ENCODE data around the gene STARD10. TPM values are rescaled to one million over a fixed set of nuclear protein-coding genes. Genes with fewer than 3 reads are reported as not detected.
A peak's percentile ranks its signal among the peaks of the same experiment; 100 is the strongest.

Gene STARD10
- total RNA-seq, 1 experiment from 2014 or later = 16.7 TPM

- no peak for DNase-seq (ENCODE audit: low read depth)
These were observed 13.4 kb downstream of the STARD10 start for GRCh38 chr11:72780296-72781062.

GRCh38 chr11:72779495-72780128, 14.2 kb downstream of the STARD10 start:
- no peak for DNase-seq (ENCODE audit: low read depth)

- DNase-seq (ENCODE audit: low read depth) = no peak
These were observed 15.0 kb downstream of the STARD10 start for GRCh38 chr11:72778535-72779494.

- no peak for DNase-seq (ENCODE audit: low read depth)
These were observed 16.0 kb downstream of the STARD10 start for GRCh38 chr11:72777755-72778278.

GRCh38 chr11:72776844-72777754, 16.7 kb downstream of the STARD10 start:
- DNase-seq (ENCODE audit: low read depth) = peak; percentile 0

- no peak for DNase-seq (ENCODE audit: low read depth)
These were observed 17.6 kb downstream of the STARD10 start for GRCh38 chr11:72776117-72776843.

- DNase-seq (ENCODE audit: low read depth) = no peak
These were observed 18.3 kb downstream of the STARD10 start for GRCh38 chr11:72775288-72776110.

GRCh38 chr11:72774499-72774898, 19.3 kb downstream of the STARD10 start:
- no peak for DNase-seq (ENCODE audit: low read depth)

GRCh38 chr11:72773696-72774095, 20.2 kb downstream of the STARD10 start:
- DNase-seq (ENCODE audit: low read depth) = no peak

GRCh38 chr11:72773291-72773690, 20.6 kb downstream of the STARD10 start:
- peak; percentile 84 for DNase-seq (ENCODE audit: low read depth)

GRCh38 chr11:72772059-72772458, 21.8 kb downstream of the STARD10 start:
- DNase-seq (ENCODE audit: low read depth) = no peak

- DNase-seq (ENCODE audit: low read depth) = peak; percentile 79
These were observed 22.3 kb downstream of the STARD10 start for GRCh38 chr11:72771507-72771906.

GRCh38 chr11:72770799-72771198, 23.0 kb downstream of the STARD10 start:
- no peak for DNase-seq (ENCODE audit: low read depth)

- no peak for DNase-seq (ENCODE audit: low read depth)
These were observed 24.2 kb downstream of the STARD10 start for GRCh38 chr11:72769680-72770079.

GRCh38 chr11:72768581-72768980, 25.3 kb downstream of the STARD10 start:
- DNase-seq (ENCODE audit: low read depth) = no peak

GRCh38 chr11:72767203-72768062, 26.4 kb downstream of the STARD10 start:
- no peak for DNase-seq (ENCODE audit: low read depth)

- DNase-seq (ENCODE audit: low read depth) = no peak
These were observed 27.5 kb downstream of the STARD10 start for GRCh38 chr11:72766152-72766902.

- no peak for DNase-seq (ENCODE audit: low read depth)
These were observed 29.3 kb downstream of the STARD10 start for GRCh38 chr11:72764503-72764902.
